ENCODE measurements around the gene PQBP1.
"Not testable (repeated sequence)": the region's sequence is repeated elsewhere in the genome, so short reads cannot be mapped to it uniquely, and the experiment has no call there.

Gene PQBP1

GRCh38 chrX:48897625-48898306, at the start of gene PQBP1, which contains the start of gene TIMM17B:
PQBP1 (plus strand) TSS chrX:48897930; CDS start chrX:48898510, 580 bp downstream.
TIMM17B (minus strand) TSS chrX:48897768; CDS start chrX:48897749, 19 bp downstream.
- peak; percentile 95 for DNase-seq

- no peak for DNase-seq
These were observed 48.9 kb upstream of the PQBP1 start for GRCh38 chrX:48848847-48849246.

- DNase-seq, result no peak
These were observed 44.9 kb upstream of the PQBP1 start for GRCh38 chrX:48852857-48853256.

GRCh38 chrX:48853494-48853893, 44.2 kb upstream of the PQBP1 start:
- DNase-seq, result not testable (repeated sequence)

- not testable (repeated sequence) for DNase-seq
These were observed 43.5 kb upstream of the PQBP1 start for GRCh38 chrX:48854121-48854804.

- no peak for DNase-seq
These were observed 42.8 kb upstream of the PQBP1 start for GRCh38 chrX:48854898-48855297.

- no peak for DNase-seq
These were observed 33.5 kb upstream of the PQBP1 start for GRCh38 chrX:48864210-48864609.

GRCh38 chrX:48872017-48872416, 25.7 kb upstream of the PQBP1 start:
- not testable (repeated sequence) for DNase-seq

GRCh38 chrX:48876944-48877343, 20.8 kb upstream of the PQBP1 start:
- not testable (repeated sequence) for DNase-seq

- peak; percentile 24 to 40 for DNase-seq
These were observed 14.0 kb upstream of the PQBP1 start for GRCh38 chrX:48883729-48884128.

GRCh38 chrX:48886586-48886985, 11.1 kb upstream of the PQBP1 start:
- not testable (repeated sequence) for DNase-seq

GRCh38 chrX:48890296-48890925, 7.3 kb upstream of the PQBP1 start:
- DNase-seq, result peak in 1 of 2 experiments; percentile 5

GRCh38 chrX:48890934-48891401, 6.8 kb upstream of the PQBP1 start:
- DNase-seq, result peak in 1 of 2 experiments; percentile 23

- peak; percentile 82 to 95 for DNase-seq
These were observed 6.1 kb upstream of the PQBP1 start for GRCh38 chrX:48891402-48892288.

GRCh38 chrX:48892896-48893295, 4.8 kb upstream of the PQBP1 start:
- DNase-seq, result no peak

- DNase-seq, result no peak
These were observed 4.0 kb upstream of the PQBP1 start for GRCh38 chrX:48893556-48894348.

- DNase-seq, result no peak
These were observed 2.8 kb upstream of the PQBP1 start for GRCh38 chrX:48894891-48895290.

- peak; percentile 61 to 64 for DNase-seq
These were observed 1.1 kb upstream of the PQBP1 start for GRCh38 chrX:48896611-48897011.

- peak; percentile 76 to 93 for DNase-seq
These were observed 539 bp upstream of the PQBP1 start for GRCh38 chrX:48897157-48897624.

GRCh38 chrX:48899078-48899410, 1.3 kb downstream of the PQBP1 start:
- no peak for DNase-seq

- DNase-seq, result no peak
These were observed 3.3 kb downstream of the PQBP1 start for GRCh38 chrX:48901069-48901468.

- no peak for DNase-seq
These were observed 4.4 kb downstream of the PQBP1 start for GRCh38 chrX:48902135-48902534.
